Neural crest cell (in vitro differentiated cells): ENCODE results near the gene CSF1. TPM values are rescaled to one million over a fixed set of nuclear protein-coding genes. Genes with fewer than 3 reads are reported as not detected.

Experiments used
- DNase-seq: peaks from one replicate; pipeline ENCODE4 v3.0.0; 2021; ENCODE audit warnings: low read depth, mixed read lengths, low spot score
- H3K27ac Mint-ChIP-seq: one replicate; pipeline ENCODE4 v1.8.0; 2021; ENCODE audit warnings: mild to moderate bottlenecking, mixed read lengths; ENCODE audit not compliant: unreplicated experiment
- H3K27me3 Mint-ChIP-seq: 2 replicates; pipeline ENCODE4 v1.8.0; 2021; ENCODE audit warnings: low read depth, mild to moderate bottlenecking, mixed read lengths
- H3K36me3 Mint-ChIP-seq: 2 replicates; pipeline ENCODE4 v1.8.0; 2021; ENCODE audit warnings: low read depth, mild to moderate bottlenecking, mixed read lengths
- H3K4me1 Mint-ChIP-seq: 2 replicates; pipeline ENCODE4 v1.8.0; 2021; ENCODE audit warnings: mixed read lengths
- H3K4me3 Mint-ChIP-seq: one replicate; pipeline ENCODE4 v1.8.0; 2021; ENCODE audit warnings: mild to moderate bottlenecking, mixed read lengths
- H3K9me3 Mint-ChIP-seq: 2 replicates; pipeline ENCODE4 v1.8.0; 2021; ENCODE audit warnings: mixed read lengths
- total RNA-seq: library from RNA; stranded (reverse); gene quantifications from 2 replicates; pipeline ENCODE4 v1.2.1, GENCODE V29; 2021
- TF ChIP-seq, protein P1 (sequence below): fragments of 200-600 bp; sonication (generic); conservative IDR thresholded peaks from 2 replicates; pipeline ENCODE4 v1.5.0; 2021; ENCODE audit warnings: antibody characterized with exemption, mild to moderate bottlenecking

Gene CSF1
- total RNA-seq, 1 donor from 2014 or later = 17.9 TPM

DNA sequence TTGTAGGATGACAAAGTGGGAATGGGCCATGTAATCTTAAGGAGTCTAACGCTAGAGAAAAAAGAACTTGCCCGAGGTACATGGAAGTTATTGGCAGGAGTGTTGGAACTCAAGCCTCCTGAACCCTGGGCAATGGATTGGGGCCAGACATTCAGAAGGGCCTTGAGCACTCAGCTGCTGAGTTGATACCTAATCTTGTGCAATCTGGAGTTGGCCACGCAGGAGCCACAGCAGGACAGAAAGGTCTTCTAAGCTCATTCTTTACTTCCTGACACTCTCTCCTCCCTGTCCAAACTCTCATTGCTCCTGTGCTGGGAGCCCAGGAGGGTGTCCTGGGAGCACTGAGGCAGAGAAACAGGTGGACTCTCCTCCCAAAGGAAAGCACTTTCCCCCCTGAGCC, 25.1 kb upstream of the CSF1 start:
- peaks cover 38% of the 10 kb centered on the region for H3K4me1 Mint-ChIP-seq
- H3K27me3 Mint-ChIP-seq = no peaks in the 10 kb centered on the region
- H3K4me3 Mint-ChIP-seq = no peak overlapping the region
- H3K36me3 Mint-ChIP-seq = no peaks in the 10 kb centered on the region
- no peak overlapping the region for H3K27ac Mint-ChIP-seq
- no peak for DNase-seq
- H3K9me3 Mint-ChIP-seq = peaks cover 4% of the 10 kb centered on the region
- TF ChIP-seq, protein P1, sequence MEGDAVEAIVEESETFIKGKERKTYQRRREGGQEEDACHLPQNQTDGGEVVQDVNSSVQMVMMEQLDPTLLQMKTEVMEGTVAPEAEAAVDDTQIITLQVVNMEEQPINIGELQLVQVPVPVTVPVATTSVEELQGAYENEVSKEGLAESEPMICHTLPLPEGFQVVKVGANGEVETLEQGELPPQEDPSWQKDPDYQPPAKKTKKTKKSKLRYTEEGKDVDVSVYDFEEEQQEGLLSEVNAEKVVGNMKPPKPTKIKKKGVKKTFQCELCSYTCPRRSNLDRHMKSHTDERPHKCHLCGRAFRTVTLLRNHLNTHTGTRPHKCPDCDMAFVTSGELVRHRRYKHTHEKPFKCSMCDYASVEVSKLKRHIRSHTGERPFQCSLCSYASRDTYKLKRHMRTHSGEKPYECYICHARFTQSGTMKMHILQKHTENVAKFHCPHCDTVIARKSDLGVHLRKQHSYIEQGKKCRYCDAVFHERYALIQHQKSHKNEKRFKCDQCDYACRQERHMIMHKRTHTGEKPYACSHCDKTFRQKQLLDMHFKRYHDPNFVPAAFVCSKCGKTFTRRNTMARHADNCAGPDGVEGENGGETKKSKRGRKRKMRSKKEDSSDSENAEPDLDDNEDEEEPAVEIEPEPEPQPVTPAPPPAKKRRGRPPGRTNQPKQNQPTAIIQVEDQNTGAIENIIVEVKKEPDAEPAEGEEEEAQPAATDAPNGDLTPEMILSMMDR = no peak

DNA sequence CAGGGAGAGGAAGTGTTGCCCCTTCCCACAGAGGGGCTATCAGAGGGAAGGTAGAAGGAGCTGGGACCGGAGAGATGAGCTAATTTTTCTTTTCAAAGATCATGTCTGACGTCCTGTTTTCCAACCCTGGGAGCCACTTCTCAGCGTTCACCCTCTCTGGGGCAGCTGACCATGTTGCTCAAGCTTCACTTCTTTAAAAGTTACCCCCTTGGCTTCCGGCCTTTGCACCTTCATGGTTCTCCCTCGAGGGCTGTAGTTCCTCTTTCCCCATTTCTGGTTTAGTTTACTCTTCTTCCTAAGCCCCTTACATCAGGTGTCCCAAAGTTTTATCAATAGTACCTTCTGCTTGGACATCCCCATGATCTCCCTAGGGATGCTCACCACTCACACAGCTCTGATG, 23.8 kb upstream of the CSF1 start:
- peaks cover 34% of the 10 kb centered on the region for H3K4me1 Mint-ChIP-seq
- peaks cover 4% of the 10 kb centered on the region for H3K9me3 Mint-ChIP-seq
- no peaks in the 10 kb centered on the region for H3K27me3 Mint-ChIP-seq
- TF ChIP-seq, protein P1 = no peak
- H3K27ac Mint-ChIP-seq = peak overlapping the region; percentile 48
- H3K4me3 Mint-ChIP-seq = no peak overlapping the region
- H3K36me3 Mint-ChIP-seq = no peaks in the 10 kb centered on the region
- DNase-seq = no peak

DNA sequence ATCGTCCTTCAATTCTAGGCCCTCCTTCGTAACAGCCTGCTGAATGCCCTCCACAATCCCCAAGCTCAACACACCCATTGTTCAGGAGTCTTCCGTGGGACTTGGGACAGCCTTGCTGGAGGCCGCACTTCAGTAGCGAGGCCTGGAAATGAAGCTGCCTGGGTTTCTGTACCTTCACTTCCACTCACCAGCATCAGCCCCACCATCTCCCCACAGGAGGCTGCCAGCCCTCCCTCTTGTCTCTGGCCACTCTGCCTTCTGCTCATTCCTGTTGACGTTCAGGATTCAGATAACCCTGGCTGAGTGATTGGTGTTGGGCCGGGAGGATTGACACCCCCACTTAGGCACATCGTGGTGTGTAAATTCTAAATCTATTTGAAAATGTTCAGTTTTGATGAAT, 23.4 kb upstream of the CSF1 start:
- H3K9me3 Mint-ChIP-seq = peaks cover 4% of the 10 kb centered on the region
- peak overlapping the region; percentile 48 for H3K27ac Mint-ChIP-seq
- no peak overlapping the region for H3K4me3 Mint-ChIP-seq
- peaks cover 30% of the 10 kb centered on the region for H3K4me1 Mint-ChIP-seq
- TF ChIP-seq, protein P1 = no peak
- H3K27me3 Mint-ChIP-seq = no peaks in the 10 kb centered on the region
- no peak for DNase-seq
- H3K36me3 Mint-ChIP-seq = no peaks in the 10 kb centered on the region

DNA sequence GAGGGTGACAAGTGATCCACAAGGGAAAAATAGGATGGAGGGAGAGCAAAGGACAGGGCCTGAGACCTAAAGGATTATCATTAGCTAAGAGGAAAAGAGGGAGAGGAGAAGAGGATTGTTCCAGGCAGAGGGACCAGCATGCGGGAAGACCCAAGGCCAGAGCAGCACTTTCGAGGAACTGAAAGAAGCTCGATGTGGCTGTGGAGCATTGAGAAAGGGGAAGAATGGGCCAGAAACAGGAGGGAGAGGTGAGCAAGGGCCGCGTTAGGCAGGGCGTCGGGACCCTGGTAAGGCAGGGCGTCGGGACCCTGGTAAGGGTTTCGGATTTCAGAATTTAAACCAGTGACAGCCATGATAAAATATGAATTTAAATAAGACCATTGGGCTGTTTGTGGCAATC, 22.8 kb upstream of the CSF1 start:
- Mint-ChIP-seq H3K27ac (peak overlapping the region; percentile 60), H3K27me3 (no peaks in the 10 kb centered on the region), H3K4me1 (peaks cover 24% of the 10 kb centered on the region), H3K36me3 (no peaks in the 10 kb centered on the region), H3K9me3 (peaks cover 4% of the 10 kb centered on the region), H3K4me3 (no peak overlapping the region)
- no peak for DNase-seq
- TF ChIP-seq, protein P1 = no peak

DNA sequence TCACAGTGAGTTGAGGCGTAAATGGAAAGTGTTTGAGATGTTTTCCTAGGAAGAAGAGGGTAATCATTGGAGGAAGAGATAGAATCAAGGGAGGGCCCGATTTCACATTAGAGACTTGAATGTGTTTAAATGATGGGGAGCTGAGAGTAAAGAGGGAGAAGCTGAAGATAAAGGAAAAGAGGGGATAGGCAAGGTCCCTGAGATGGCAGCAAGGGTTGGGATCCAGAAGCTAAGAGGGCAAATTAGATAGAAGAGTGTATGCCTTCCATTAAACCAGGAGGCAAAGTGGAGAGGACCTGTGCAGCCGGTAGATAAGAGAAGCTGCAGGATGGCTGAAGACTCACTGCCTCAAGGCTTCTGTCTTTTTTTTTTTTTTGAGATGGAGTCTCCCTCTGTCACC, 21.6 kb upstream of the CSF1 start:
- Mint-ChIP-seq H3K4me1 (peaks cover 16% of the 10 kb centered on the region), H3K27me3 (no peaks in the 10 kb centered on the region), H3K9me3 (peaks cover 4% of the 10 kb centered on the region), H3K4me3 (no peak overlapping the region), H3K27ac (no peak overlapping the region), H3K36me3 (no peaks in the 10 kb centered on the region)
- no peak for DNase-seq
- TF ChIP-seq, protein P1 = no peak
